Liver (tissue), 9 donors: ENCODE data around the gene CD34. TPM values are rescaled to one million over a fixed set of nuclear protein-coding genes. Genes with fewer than 3 reads are reported as not detected.
A peak's percentile ranks its signal among the peaks of the same experiment; 100 is the strongest.

Experiments
- DNase-seq: peaks from one replicate; pipeline ENCODE4 v3.0.0-alpha.2; 2017; ENCODE audit warnings: low spot score
- H3K27ac ChIP-seq, 2 donors: one replicate each; pipeline ENCODE4 v1.7.0; 2013; ENCODE audit warnings: inconsistent platforms in 2 of 2, low read length in 2 of 2, control low read depth in 1 of 2, low read depth in 1 of 2, mild to moderate bottlenecking in 1 of 2
- H3K27me3 ChIP-seq, 4 donors: one replicate each; pipeline versions ENCODE4 v1.6.1 to v1.7.0; 2013; ENCODE audit warnings: low read length in 3 of 4, inconsistent platforms in 1 of 4, mild to moderate bottlenecking in 1 of 4, moderate library complexity in 1 of 4; ENCODE audit not compliant: control insufficient read depth in 4 of 4, insufficient read depth in 4 of 4
- H3K36me3 ChIP-seq, 4 donors: one replicate each; pipeline versions ENCODE4 v1.6.1 to v1.7.0; 2013; ENCODE audit warnings: low read length in 3 of 4, mild to moderate bottlenecking in 3 of 4, low read depth in 1 of 4, moderate library complexity in 1 of 4; ENCODE audit not compliant: control insufficient read depth in 4 of 4, insufficient read depth in 3 of 4
- H3K4me1 ChIP-seq, 4 donors: one replicate each; pipeline versions ENCODE4 v1.6.1 to v1.7.0; 2013; ENCODE audit warnings: low read length in 3 of 4, mild to moderate bottlenecking in 3 of 4, moderate library complexity in 1 of 4; ENCODE audit not compliant: control insufficient read depth in 4 of 4, insufficient read depth in 4 of 4
- H3K4me3 ChIP-seq, 3 donors: one replicate each; pipeline versions ENCODE4 v1.6.1 to v1.7.0; 2013; ENCODE audit warnings: low read length in 3 of 3, control low read depth in 1 of 3, low read depth in 1 of 3, mild to moderate bottlenecking in 1 of 3
- H3K9ac ChIP-seq, 2 donors: one replicate each; pipeline ENCODE4 v1.7.0; 2013; ENCODE audit warnings: low read length in 2 of 2, mild to moderate bottlenecking in 2 of 2, moderate library complexity in 2 of 2, control low read depth in 1 of 2, low read depth in 1 of 2
- H3K9me3 ChIP-seq, 4 donors: one replicate each; pipeline versions ENCODE4 v1.6.1 to v1.7.0; 2013; ENCODE audit warnings: low read length in 3 of 4; ENCODE audit not compliant: control insufficient read depth in 4 of 4
- EGR1 ChIP-seq, 2 donors: IDR thresholded peaks; 2 replicates each; pipeline ENCODE4 v1.6.1; 2016 to 2018; ENCODE audit warnings: antibody characterized with exemption in 2 of 2, low read depth in 2 of 2
- FOXA1 ChIP-seq: IDR thresholded peaks from 2 replicates; pipeline ENCODE4 v1.6.1; 2016; ENCODE audit warnings: antibody characterized with exemption
- HNF4A ChIP-seq, 2 donors: conservative IDR thresholded peaks; 2 replicates each; pipeline ENCODE4 v1.6.1; 2016; ENCODE audit warnings: antibody characterized with exemption in 2 of 2, mild to moderate bottlenecking in 2 of 2
- HNF4G ChIP-seq: IDR thresholded peaks from 2 replicates; pipeline ENCODE4 v1.6.1; 2016; ENCODE audit warnings: antibody characterized with exemption
- JUND ChIP-seq, 2 donors: IDR thresholded peaks; 2 replicates each; pipeline ENCODE4 v1.6.1; 2016; ENCODE audit warnings: antibody characterized with exemption in 2 of 2
- MAX ChIP-seq: IDR thresholded peaks from 2 replicates; pipeline ENCODE4 v1.6.1; 2016; ENCODE audit warnings: antibody characterized with exemption
- NR2F2 ChIP-seq: IDR thresholded peaks from 2 replicates; pipeline ENCODE4 v1.6.1; 2016; ENCODE audit warnings: antibody characterized with exemption
- RAD21 ChIP-seq, 2 donors: IDR thresholded peaks; 2 replicates each; pipeline ENCODE4 v1.6.1; 2016; ENCODE audit warnings: antibody characterized with exemption in 2 of 2, mild to moderate bottlenecking in 2 of 2
- RXRA ChIP-seq, 2 donors: IDR thresholded peaks; 2 replicates each; pipeline ENCODE4 v1.6.1; 2017 to 2018; ENCODE audit warnings: antibody characterized with exemption in 2 of 2, mild to moderate bottlenecking in 1 of 2
- SP1 ChIP-seq: IDR thresholded peaks from 2 replicates; pipeline ENCODE4 v1.6.1; 2018; ENCODE audit warnings: antibody characterized with exemption, mild to moderate bottlenecking
- TAF1 ChIP-seq: conservative IDR thresholded peaks from 2 replicates; pipeline ENCODE4 v1.6.1; 2016; ENCODE audit warnings: antibody characterized with exemption, mild to moderate bottlenecking
- YY1 ChIP-seq: IDR thresholded peaks from 2 replicates; pipeline ENCODE4 v1.6.1; 2016; ENCODE audit warnings: antibody characterized with exemption, mild to moderate bottlenecking
- WGBS: extraction: QIAGEN DNeasy Blood & Tissue Kit; methylation state at CpG from one replicate; pipeline ENCODE4 v1.1.7; 2013; 5-methylcytosine and 5-hydroxymethylcytosine counted together
- polyA plus RNA-seq, 2 donors: library from polyadenylated mRNA; stranded (reverse) in 1 of 2; unstranded in 1 of 2; fragments of 200-250 nt in 1 of 2; fragments of >200 nt in 1 of 2; fragmentation: Nextera tagmentation in 1 of 2; extraction: Ambion mirVana in 1 of 2; gene quantifications; one replicate each; pipeline versions ENCODE4 v1.2.1 to v1.2.3, GENCODE V29; 2013 to 2015
- total RNA-seq, 2 donors: library from RNA; depleted of rRNA; stranded (reverse); fragments of >200 nt; gene quantifications; one replicate each; pipeline ENCODE4 v1.2.3, GENCODE V29; 2014
- TF ChIP-seq, protein P1 (sequence below): IDR thresholded peaks from 2 replicates; pipeline ENCODE4 v1.6.1; 2016; ENCODE audit warnings: antibody characterized with exemption
- TF ChIP-seq, protein P2 (sequence below): fragments of 150-350 bp; IDR thresholded peaks from 2 replicates; pipeline ENCODE4 v1.5.1; 2017; ENCODE audit warnings: improper control_type of control experiment, low read depth, low read length; ENCODE audit not compliant: missing input control
- donor health status: healthy.
- donor health status: healthy.
- donor health status: healthy.
- donor health status: healthy.
- donor health status: healthy.

CD34 gene
- total and polyA plus RNA-seq, 4 donors: 1.5 to 4.0 (median 1.8) TPM

DNA sequence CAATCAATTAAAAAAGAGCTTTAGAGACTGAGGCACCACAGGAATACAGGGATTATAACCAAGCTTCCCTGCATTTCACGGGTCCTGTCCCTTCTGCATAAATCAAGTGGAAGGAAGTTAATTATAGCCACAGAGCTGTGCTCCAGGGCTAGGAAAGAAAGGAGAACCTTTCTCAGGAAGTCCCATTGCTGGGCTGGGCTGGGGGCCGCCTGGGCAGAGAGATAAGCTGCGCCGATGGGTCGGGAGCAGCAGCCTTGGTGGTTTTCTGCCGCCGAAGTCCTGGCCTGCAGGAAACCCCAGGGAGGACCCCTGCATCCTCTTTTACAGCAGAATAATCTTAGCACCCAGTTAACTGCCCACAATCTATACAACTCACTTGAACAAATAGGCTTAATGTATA, 12.6 kb upstream of the CD34 start:
- no peak overlapping the region for H3K9ac ChIP-seq
- no peaks in the 10 kb centered on the region for H3K9me3 ChIP-seq
- no peaks in the 10 kb centered on the region for H3K27me3 ChIP-seq
- H3K27ac ChIP-seq: no peak overlapping the region
- H3K4me1 ChIP-seq: no peaks in the 10 kb centered on the region
- H3K4me3 ChIP-seq: no peak overlapping the region
- no peak for DNase-seq
- TF ChIP-seq HNF4G (no peak), NR2F2 (peak; percentile 35), TAF1 (no peak), HNF4A (conservative IDR thresholded peaks at IDR 0.05) (no peak)
- peaks cover 0 to 1% (median 0%) of the 10 kb centered on the region in 4 donors for H3K36me3 ChIP-seq
- WGBS: 40% methylated on average over 7 of the region's 7 CpGs

DNA sequence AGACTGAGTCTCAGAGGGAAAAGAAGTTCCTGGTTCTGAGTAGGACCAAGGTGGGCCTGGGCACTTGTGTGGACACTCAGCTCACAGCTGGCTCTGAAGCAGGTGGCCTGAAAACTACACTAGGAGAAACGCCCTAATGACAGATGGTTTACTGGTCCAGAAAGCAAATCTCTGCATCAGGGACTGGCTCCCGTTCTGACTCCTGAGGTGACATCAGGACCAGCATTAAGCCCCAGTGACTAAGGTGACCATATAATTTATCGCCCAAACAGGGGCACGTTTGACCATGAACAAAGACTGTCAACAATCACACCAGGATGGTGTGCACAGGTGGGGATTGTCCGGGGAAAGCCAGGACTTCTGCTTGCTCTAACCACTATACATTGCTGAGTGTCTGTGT, 12.2 kb upstream of the CD34 start:
- no peak overlapping the region for H3K9ac ChIP-seq
- H3K36me3 ChIP-seq: peaks cover 0 to 1% (median 0%) of the 10 kb centered on the region in 4 donors
- H3K27ac ChIP-seq: no peak overlapping the region
- no peak for TF ChIP-seq YY1
- TF ChIP-seq SP1: no peak
- TF ChIP-seq, protein P1, sequence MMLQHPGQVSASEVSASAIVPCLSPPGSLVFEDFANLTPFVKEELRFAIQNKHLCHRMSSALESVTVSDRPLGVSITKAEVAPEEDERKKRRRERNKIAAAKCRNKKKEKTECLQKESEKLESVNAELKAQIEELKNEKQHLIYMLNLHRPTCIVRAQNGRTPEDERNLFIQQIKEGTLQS: no peak
- no peak for TF ChIP-seq FOXA1
- TF ChIP-seq MAX: no peak
- TF ChIP-seq JUND (IDR thresholded peaks at IDR 0.05): no peak
- TF ChIP-seq HNF4G: no peak
- TF ChIP-seq EGR1 (IDR thresholded peaks at IDR 0.05; ENCODE audit: low read depth in 2 of 2): no peak
- TF ChIP-seq RXRA (IDR thresholded peaks at IDR 0.05): no peak
- no peak for TF ChIP-seq RAD21 (IDR thresholded peaks at IDR 0.05)
- TF ChIP-seq, protein P2, sequence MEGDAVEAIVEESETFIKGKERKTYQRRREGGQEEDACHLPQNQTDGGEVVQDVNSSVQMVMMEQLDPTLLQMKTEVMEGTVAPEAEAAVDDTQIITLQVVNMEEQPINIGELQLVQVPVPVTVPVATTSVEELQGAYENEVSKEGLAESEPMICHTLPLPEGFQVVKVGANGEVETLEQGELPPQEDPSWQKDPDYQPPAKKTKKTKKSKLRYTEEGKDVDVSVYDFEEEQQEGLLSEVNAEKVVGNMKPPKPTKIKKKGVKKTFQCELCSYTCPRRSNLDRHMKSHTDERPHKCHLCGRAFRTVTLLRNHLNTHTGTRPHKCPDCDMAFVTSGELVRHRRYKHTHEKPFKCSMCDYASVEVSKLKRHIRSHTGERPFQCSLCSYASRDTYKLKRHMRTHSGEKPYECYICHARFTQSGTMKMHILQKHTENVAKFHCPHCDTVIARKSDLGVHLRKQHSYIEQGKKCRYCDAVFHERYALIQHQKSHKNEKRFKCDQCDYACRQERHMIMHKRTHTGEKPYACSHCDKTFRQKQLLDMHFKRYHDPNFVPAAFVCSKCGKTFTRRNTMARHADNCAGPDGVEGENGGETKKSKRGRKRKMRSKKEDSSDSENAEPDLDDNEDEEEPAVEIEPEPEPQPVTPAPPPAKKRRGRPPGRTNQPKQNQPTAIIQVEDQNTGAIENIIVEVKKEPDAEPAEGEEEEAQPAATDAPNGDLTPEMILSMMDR: no peak
- no peaks in the 10 kb centered on the region for H3K4me1 ChIP-seq
- DNase-seq: no peak
- H3K27me3 ChIP-seq: no peaks in the 10 kb centered on the region
- 65% methylated on average over 5 of the region's 5 CpGs for WGBS
- no peak overlapping the region for H3K4me3 ChIP-seq
- H3K9me3 ChIP-seq: no peaks in the 10 kb centered on the region

DNA sequence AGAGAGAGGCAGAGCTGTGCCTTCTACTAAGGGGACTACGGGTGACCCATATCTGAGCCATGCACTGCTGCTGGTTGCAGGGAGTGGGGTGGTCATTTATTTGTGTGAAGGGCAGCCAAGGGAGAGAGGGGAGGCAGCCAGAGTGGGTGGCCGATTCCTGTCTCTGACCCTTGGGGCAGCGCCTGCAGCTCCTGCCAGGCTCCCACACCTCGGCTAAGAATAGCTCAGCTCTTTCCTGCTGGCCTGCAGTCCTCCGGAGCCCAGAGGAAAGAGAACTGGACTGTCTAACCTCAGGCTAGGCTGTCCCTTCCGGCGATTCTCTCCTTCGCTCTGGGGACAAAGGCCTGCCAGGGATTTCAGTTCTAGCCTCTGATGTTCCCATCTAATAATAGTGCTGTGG, 11.6 kb upstream of the CD34 start:
- H3K27ac ChIP-seq: no peak overlapping the region
- no peak for DNase-seq
- no peaks in the 10 kb centered on the region for H3K9me3 ChIP-seq
- H3K4me1 ChIP-seq: no peaks in the 10 kb centered on the region
- peaks cover 0 to 1% (median 0%) of the 10 kb centered on the region in 4 donors for H3K36me3 ChIP-seq
- 73% methylated on average over 8 of the region's 8 CpGs for WGBS
- H3K9ac ChIP-seq: no peak overlapping the region
- H3K27me3 ChIP-seq: no peaks in the 10 kb centered on the region
- H3K4me3 ChIP-seq: no peak overlapping the region
- TF ChIP-seq MAX: peak; percentile 26
- TF ChIP-seq NR2F2: peak; percentile 83
- TF ChIP-seq SP1: peak; percentile 16
- no peak for TF ChIP-seq JUND (IDR thresholded peaks at IDR 0.05)
- peak in 1 of 2 donors; percentile 14 for TF ChIP-seq RAD21 (IDR thresholded peaks at IDR 0.05)
- TF ChIP-seq TAF1: no peak
